H9 (cell line): ENCODE data around the gene AVL9. TPM values are rescaled to one million over a fixed set of nuclear protein-coding genes. Genes with fewer than 3 reads are reported as not detected.

Source experiments
- DNase-seq: peaks from one replicate; pipeline ENCODE4 v3.0.0-alpha.2; 2017
- H2AFZ ChIP-seq: one replicate; pipeline ENCODE4 v1.6.1; 2013; ENCODE audit warnings: mild to moderate bottlenecking, low read length, control low read depth, moderate library complexity
- H2AK5ac ChIP-seq: 2 replicates; pipeline ENCODE4 v1.6.1; 2013; ENCODE audit warnings: low read length, control low read depth, mixed read lengths; ENCODE audit not compliant: insufficient read length
- H2BK120ac ChIP-seq: one replicate; pipeline ENCODE4 v1.6.1; 2013; ENCODE audit warnings: low read depth, mild to moderate bottlenecking, low read length, control low read depth, inconsistent platforms; ENCODE audit not compliant: poor library complexity, severe bottlenecking
- H2BK12ac ChIP-seq: 2 replicates; pipeline ENCODE4 v1.6.1; 2013; ENCODE audit warnings: low read length, control low read depth, mixed read lengths, low read depth; ENCODE audit not compliant: insufficient read length
- H2BK15ac ChIP-seq: 2 replicates; pipeline ENCODE4 v1.6.1; 2013; ENCODE audit warnings: low read depth, low read length, control low read depth
- H2BK20ac ChIP-seq: one replicate; pipeline ENCODE4 v1.6.1; 2013; ENCODE audit warnings: low read depth, mild to moderate bottlenecking, low read length, control low read depth, inconsistent platforms; ENCODE audit not compliant: poor library complexity, severe bottlenecking
- H2BK5ac ChIP-seq: 2 replicates; pipeline ENCODE4 v1.6.1; 2013; ENCODE audit warnings: low read length, control low read depth, mixed read lengths; ENCODE audit not compliant: insufficient read length
- H3K14ac ChIP-seq: 2 replicates; pipeline ENCODE4 v1.6.1; 2013; ENCODE audit warnings: low read length, control low read depth; ENCODE audit not compliant: insufficient read depth
- H3K18ac ChIP-seq: 2 replicates; pipeline ENCODE4 v1.6.1; 2013; ENCODE audit warnings: low read depth, mild to moderate bottlenecking, mixed read lengths, low read length, control low read depth; ENCODE audit not compliant: insufficient read length
- H3K23ac ChIP-seq: 2 replicates; pipeline ENCODE4 v1.6.1; 2013; ENCODE audit warnings: low read length, control low read depth, mixed read lengths, low read depth; ENCODE audit not compliant: insufficient read length
- H3K23me2 ChIP-seq: 2 replicates; pipeline ENCODE4 v1.6.1; 2013; ENCODE audit warnings: low read depth, mild to moderate bottlenecking, mixed read lengths, low read length, control low read depth; ENCODE audit not compliant: insufficient read length, poor library complexity, severe bottlenecking
- H3K27ac ChIP-seq: 2 replicates; pipeline ENCODE4 v1.5.1; 2013; ENCODE audit warnings: low read length, control low read depth, mixed read lengths, low read depth; ENCODE audit not compliant: insufficient read length
- H3K27me3 ChIP-seq: 2 replicates; pipeline ENCODE4 v1.6.1; 2013; ENCODE audit warnings: low read length, control low read depth, inconsistent platforms; ENCODE audit not compliant: insufficient read depth
- H3K4ac ChIP-seq: 2 replicates; pipeline ENCODE4 v1.6.1; 2013; ENCODE audit warnings: low read depth, mild to moderate bottlenecking, control low read depth, inconsistent platforms, low read length, moderate library complexity
- H3K4me1 ChIP-seq: 2 replicates; pipeline ENCODE4 v1.6.1; 2013; ENCODE audit warnings: low read length, control low read depth, inconsistent platforms; ENCODE audit not compliant: insufficient read depth
- H3K4me2 ChIP-seq: 2 replicates; pipeline ENCODE4 v1.6.1; 2013; ENCODE audit warnings: low read length, control low read depth, mixed read lengths; ENCODE audit not compliant: insufficient read length, insufficient read depth
- H3K56ac ChIP-seq: 2 replicates; pipeline ENCODE4 v1.6.1; 2013; ENCODE audit warnings: low read depth, mild to moderate bottlenecking, mixed read lengths, low read length, control low read depth; ENCODE audit not compliant: insufficient read length
- H3K79me1 ChIP-seq: 2 replicates; pipeline ENCODE4 v1.6.1; 2013; ENCODE audit warnings: low read depth, mild to moderate bottlenecking, moderate library complexity, low read length, control low read depth, inconsistent platforms; ENCODE audit not compliant: insufficient read depth, poor library complexity, severe bottlenecking
- H3K79me2 ChIP-seq: 2 replicates; pipeline ENCODE4 v1.6.1; 2013; ENCODE audit warnings: low read length, control low read depth, inconsistent platforms; ENCODE audit not compliant: insufficient read depth
- H3K9ac ChIP-seq: 2 replicates; pipeline ENCODE4 v1.6.1; 2013; ENCODE audit warnings: low read length, control low read depth, mixed read lengths; ENCODE audit not compliant: insufficient read length; ENCODE audit errors: extremely low read depth
- H3K9me3 ChIP-seq: one replicate; pipeline ENCODE4 v1.6.1; 2013; ENCODE audit warnings: low read depth, low read length, inconsistent platforms; ENCODE audit not compliant: control insufficient read depth
- H3T11ph ChIP-seq: one replicate; pipeline ENCODE4 v1.6.1; 2013; ENCODE audit warnings: mild to moderate bottlenecking, low read length, control low read depth, inconsistent platforms
- H4K20me1 ChIP-seq: one replicate; pipeline ENCODE4 v1.6.1; 2013; ENCODE audit not compliant: control insufficient read depth, insufficient read length, insufficient read depth
- H4K5ac ChIP-seq: 2 replicates; pipeline ENCODE4 v1.6.1; 2013; ENCODE audit warnings: low read depth, mild to moderate bottlenecking, mixed read lengths, low read length, control low read depth; ENCODE audit not compliant: insufficient read length
- H4K8ac ChIP-seq: replicated peaks from 2 replicates; pipeline ENCODE4 v1.6.1; 2013; ENCODE audit warnings: low read length, control low read depth, mixed read lengths, low read depth; ENCODE audit not compliant: insufficient read length
- H4K91ac ChIP-seq: 2 replicates; pipeline ENCODE4 v1.6.1; 2013; ENCODE audit warnings: low read depth, mild to moderate bottlenecking, moderate library complexity, mixed read lengths, low read length, control low read depth; ENCODE audit not compliant: insufficient read length
- H3K27ac Mint-ChIP-seq, 3 experiments: 2 replicates in 2 of 3; 3 replicates in 1 of 3; pipeline ENCODE4 v1.8.0; 2020 to 2021; ENCODE audit warnings: mixed read lengths in 3 of 3, mild to moderate bottlenecking in 1 of 3, moderate library complexity in 1 of 3
- H3K27me3 Mint-ChIP-seq: 2 replicates; pipeline ENCODE4 v1.8.0; 2021; ENCODE audit warnings: low read depth, mild to moderate bottlenecking, moderate library complexity, mixed read lengths
- H3K36me3 Mint-ChIP-seq, 3 experiments: 2 replicates in 2 of 3; 3 replicates in 1 of 3; pipeline ENCODE4 v1.8.0; 2020 to 2021; ENCODE audit warnings: low read depth in 3 of 3, mixed read lengths in 3 of 3; ENCODE audit not compliant: insufficient read depth in 1 of 3
- H3K4me1 Mint-ChIP-seq, 2 experiments: 2 replicates each; pipeline ENCODE4 v1.8.0; 2020; ENCODE audit warnings: mixed read lengths in 2 of 2
- H3K4me3 Mint-ChIP-seq, 2 experiments: 2 replicates in 1 of 2; 3 replicates in 1 of 2; pipeline ENCODE4 v1.8.0; 2020 to 2021; ENCODE audit warnings: mild to moderate bottlenecking in 2 of 2, mixed read lengths in 2 of 2, moderate library complexity in 1 of 2
- H3K9me3 Mint-ChIP-seq, 2 experiments: 2 replicates in 1 of 2; 3 replicates in 1 of 2; pipeline ENCODE4 v1.8.0; 2020; ENCODE audit warnings: mild to moderate bottlenecking in 2 of 2, mixed read lengths in 2 of 2, moderate library complexity in 1 of 2
- CTCF ChIP-seq: fragments of 200-600 bp; sonication (generic); conservative IDR thresholded peaks from 3 replicates; pipeline ENCODE4 v1.8.0; 2021; ENCODE audit warnings: antibody characterized with exemption, mild to moderate bottlenecking
- WGBS: extraction: QIAGEN DNeasy Blood & Tissue Kit; methylation state at CpG from one replicate; pipeline ENCODE4 v1.1.7; 2013; ENCODE audit warnings: missing lambda C conversion rate, low lambda C conversion rate, mixed read lengths; ENCODE audit not compliant: insufficient read length; ENCODE audit errors: extremely low coverage; 5-methylcytosine and 5-hydroxymethylcytosine counted together
- total RNA-seq: library from RNA; stranded (reverse); gene quantifications from 2 replicates; pipeline ENCODE4 v1.2.1, GENCODE V29; 2021

AVL9 gene
- total RNA-seq, 1 experiment from 2014 or later: 38.7 TPM

DNA sequence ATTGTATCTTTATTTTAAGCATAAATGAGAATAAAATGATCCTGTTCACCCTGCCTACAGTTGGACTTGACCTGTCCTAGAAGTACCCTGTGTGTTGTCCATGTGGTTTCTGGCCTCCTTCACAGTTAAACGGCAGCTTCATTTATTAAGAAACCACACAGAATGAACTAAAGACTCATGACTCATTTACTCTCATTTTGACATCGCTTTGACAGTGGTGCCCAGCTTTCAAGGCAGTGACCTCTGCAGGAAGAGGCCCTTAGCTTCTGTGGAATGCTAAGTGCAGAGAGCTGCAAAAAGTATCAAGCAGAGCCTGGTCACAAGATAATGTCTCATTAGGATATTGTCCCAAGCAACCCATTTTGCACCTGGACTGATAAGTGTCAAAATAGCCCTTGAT is 93.4 kb downstream of the AVL9 start:
- Histone ChIP-seq H3K23ac (no peak overlapping the region), H2AFZ (no peak overlapping the region), H3K4me1 (peaks cover 8% of the 10 kb centered on the region), H3K79me1 (no peaks in the 10 kb centered on the region), H3K27ac (no peak overlapping the region), H2BK5ac (no peak overlapping the region), H4K91ac (no peak overlapping the region), H3K23me2 (no peaks in the 10 kb centered on the region), H2BK15ac (no peak overlapping the region), H4K20me1 (no peaks in the 10 kb centered on the region), H3K27me3 (no peaks in the 10 kb centered on the region), H3K9me3 (no peaks in the 10 kb centered on the region), H4K5ac (no peak overlapping the region), H3K9ac (no peak overlapping the region), H3K18ac (no peak overlapping the region), H2BK20ac (no peak overlapping the region), H3T11ph (no peak overlapping the region), H4K8ac (no peak overlapping the region), H2BK120ac (no peak overlapping the region), H3K4ac (no peak overlapping the region), H3K14ac (no peak overlapping the region), H2AK5ac (no peak overlapping the region), H3K4me2 (no peak overlapping the region), H3K56ac (no peak overlapping the region), H3K79me2 (no peaks in the 10 kb centered on the region), H2BK12ac (no peak overlapping the region)
- H3K4me1 Mint-ChIP-seq: peaks cover 23 to 28% of the 10 kb centered on the region in 2 experiments
- no peak for DNase-seq
- peaks cover 12 to 46% (median 24%) of the 10 kb centered on the region in 3 experiments for H3K36me3 Mint-ChIP-seq
- no peaks in the 10 kb centered on the region for H3K9me3 Mint-ChIP-seq
- H3K27me3 Mint-ChIP-seq: no peaks in the 10 kb centered on the region
- no peak overlapping the region for H3K4me3 Mint-ChIP-seq
- WGBS: no CpG with 5 or more reads among the region's 2 CpGs
- 0 out of 7 replicates have a peak overlapping the region, but pooled peaks of 2 of the 3 experiments have one; percentile 40 to 65 for H3K27ac Mint-ChIP-seq
- TF ChIP-seq CTCF: no peak
